ENCODE data around the gene SYVN1. TPM values are rescaled to one million over a fixed set of nuclear protein-coding genes. Genes with fewer than 3 reads are reported as not detected.

SYVN1 gene
- total and polyA plus RNA-seq, 11 donors, result 13.9 to 65.8 (median 28.2) TPM

DNA sequence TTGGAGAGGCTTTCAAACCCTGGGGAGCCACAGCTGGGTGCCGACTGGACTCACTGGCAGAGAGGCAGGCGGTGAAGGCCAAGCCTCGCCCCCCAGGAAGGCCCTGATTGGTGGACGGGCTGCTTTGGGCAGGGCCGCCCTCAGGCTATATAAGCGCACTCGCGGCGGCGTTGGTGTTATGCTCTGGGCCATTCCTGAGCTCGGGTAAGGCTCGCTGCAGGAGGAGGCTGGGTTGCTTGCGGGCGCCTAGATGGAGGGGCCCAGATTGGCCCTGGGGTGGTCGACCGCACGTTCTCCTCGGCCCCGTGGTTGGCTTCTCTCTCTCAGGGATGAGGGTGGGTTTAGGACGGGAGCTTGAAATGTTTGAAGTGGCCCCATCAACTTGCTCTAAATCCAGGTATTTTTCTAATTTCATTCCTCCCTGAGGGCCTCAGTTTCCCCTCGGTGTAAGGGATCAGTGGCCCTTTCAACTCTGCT, 35.8 kb upstream of the SYVN1 start, which contains the start of gene SPDYC:
SPDYC (plus strand) TSS at position 176 of the 477 bp plus-strand sequence. CDS start 1,125 bp downstream, outside the sequence.
- 91 to 97% (median 94%) methylated on average over 8 to 21 of the region's 21 CpGs for WGBS, 4 donors
- H3K4me3 ChIP-seq, result no peak within 1 kb of the TSS
- intact Hi-C loops (cut with DNase I), result loop anchor here in 1 of 10 donors (5.0 kb wide), 1 partner anchor 33 kb away; no protein-coding TSS in a partner anchor
- peak in 1 of 4 donors; percentile 31 for ATAC-seq
- no peaks in the 10 kb centered on the region for H3K27me3 ChIP-seq
- no peaks in the 10 kb centered on the region for H3K36me3 ChIP-seq
- no peak within 1 kb of the TSS for H3K27ac ChIP-seq
- TF ChIP-seq, protein P1, sequence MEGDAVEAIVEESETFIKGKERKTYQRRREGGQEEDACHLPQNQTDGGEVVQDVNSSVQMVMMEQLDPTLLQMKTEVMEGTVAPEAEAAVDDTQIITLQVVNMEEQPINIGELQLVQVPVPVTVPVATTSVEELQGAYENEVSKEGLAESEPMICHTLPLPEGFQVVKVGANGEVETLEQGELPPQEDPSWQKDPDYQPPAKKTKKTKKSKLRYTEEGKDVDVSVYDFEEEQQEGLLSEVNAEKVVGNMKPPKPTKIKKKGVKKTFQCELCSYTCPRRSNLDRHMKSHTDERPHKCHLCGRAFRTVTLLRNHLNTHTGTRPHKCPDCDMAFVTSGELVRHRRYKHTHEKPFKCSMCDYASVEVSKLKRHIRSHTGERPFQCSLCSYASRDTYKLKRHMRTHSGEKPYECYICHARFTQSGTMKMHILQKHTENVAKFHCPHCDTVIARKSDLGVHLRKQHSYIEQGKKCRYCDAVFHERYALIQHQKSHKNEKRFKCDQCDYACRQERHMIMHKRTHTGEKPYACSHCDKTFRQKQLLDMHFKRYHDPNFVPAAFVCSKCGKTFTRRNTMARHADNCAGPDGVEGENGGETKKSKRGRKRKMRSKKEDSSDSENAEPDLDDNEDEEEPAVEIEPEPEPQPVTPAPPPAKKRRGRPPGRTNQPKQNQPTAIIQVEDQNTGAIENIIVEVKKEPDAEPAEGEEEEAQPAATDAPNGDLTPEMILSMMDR (IDR thresholded peaks at IDR 0.05), result no peak
- no peak for TF ChIP-seq POLR2A (IDR thresholded peaks at IDR 0.05)
- no peaks in the 10 kb centered on the region for H3K9me3 ChIP-seq
- peaks cover 0 to 7% (median 0%) of the 10 kb centered on the region in 12 donors for H3K4me1 ChIP-seq
- DNase-seq, result no peak

DNA sequence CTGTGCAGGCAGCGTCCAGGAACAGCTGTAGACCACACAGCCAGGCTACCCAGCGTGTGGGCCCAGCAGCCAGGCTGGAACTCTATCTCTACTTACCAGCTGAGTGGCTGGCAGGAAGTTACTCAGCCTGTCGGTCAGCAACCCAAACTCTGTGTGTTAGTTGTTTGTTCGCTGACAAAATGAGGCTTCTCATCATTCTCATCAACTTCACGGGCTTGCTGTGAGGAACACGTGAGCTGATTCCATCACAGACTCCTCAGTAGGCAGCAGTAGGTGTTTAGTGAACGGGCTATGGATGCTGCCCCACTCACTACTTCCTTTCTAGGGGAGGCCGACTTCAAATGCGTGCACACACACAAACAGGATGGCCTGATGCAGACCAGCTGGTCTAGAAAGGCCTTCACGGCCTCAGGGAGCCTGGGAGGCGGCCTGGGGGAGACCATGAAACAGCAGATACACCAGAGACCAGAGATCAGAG, 34.9 kb upstream of the SYVN1 start:
- no peak for DNase-seq
- 69 to 73% (median 71%) methylated on average over 11 of the region's 11 CpGs for WGBS, 4 donors
- no peak overlapping the region for H3K4me3 ChIP-seq
- TF ChIP-seq POLR2A (IDR thresholded peaks at IDR 0.05), result no peak
- TF ChIP-seq, protein P1 (IDR thresholded peaks at IDR 0.05), result no peak
- no peak for ATAC-seq
- intact Hi-C loops (cut with DNase I), result no loop called here
- H3K36me3 ChIP-seq, result no peaks in the 10 kb centered on the region
- peaks cover 0 to 7% (median 0%) of the 10 kb centered on the region in 12 donors for H3K4me1 ChIP-seq
- H3K27me3 ChIP-seq, result no peaks in the 10 kb centered on the region
- no peak overlapping the region for H3K27ac ChIP-seq
- no peaks in the 10 kb centered on the region for H3K9me3 ChIP-seq

DNA sequence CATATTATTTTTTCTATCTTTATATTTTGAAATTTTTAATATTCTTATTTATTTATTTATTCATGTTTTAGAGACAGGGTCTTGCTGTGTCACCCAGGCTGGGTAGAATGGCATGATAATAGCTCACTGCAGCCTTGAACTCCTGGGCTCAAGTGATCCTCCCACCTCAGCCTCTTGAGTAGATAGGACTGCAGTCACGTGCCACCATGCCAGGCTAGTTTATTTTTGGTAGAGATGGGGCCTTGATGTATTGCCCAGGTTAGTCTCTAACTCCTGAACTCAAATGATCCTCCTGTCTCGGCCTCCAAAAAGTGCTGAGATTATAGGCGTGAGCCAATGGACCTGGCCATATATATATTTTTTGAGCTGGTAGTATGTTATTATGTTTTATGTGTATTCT, 33.3 kb upstream of the SYVN1 start:
- Histone ChIP-seq H3K36me3 (no peaks in the 10 kb centered on the region), H3K9me3 (no peaks in the 10 kb centered on the region), H3K4me3 (no peak overlapping the region), H3K4me1 (peaks cover 0 to 7% (median 0%) of the 10 kb centered on the region in 12 donors), H3K27ac (no peak overlapping the region), H3K27me3 (no peaks in the 10 kb centered on the region)
- intact Hi-C loops (cut with DNase I), result no loop called here
- ATAC-seq (no peak), DNase-seq (no peak)
- 85 to 91% (median 87%) methylated on average over 3 of the region's 3 CpGs for WGBS, 4 donors
- no peak for TF ChIP-seq POLR2A (IDR thresholded peaks at IDR 0.05)
- TF ChIP-seq, protein P1 (IDR thresholded peaks at IDR 0.05), result no peak

DNA sequence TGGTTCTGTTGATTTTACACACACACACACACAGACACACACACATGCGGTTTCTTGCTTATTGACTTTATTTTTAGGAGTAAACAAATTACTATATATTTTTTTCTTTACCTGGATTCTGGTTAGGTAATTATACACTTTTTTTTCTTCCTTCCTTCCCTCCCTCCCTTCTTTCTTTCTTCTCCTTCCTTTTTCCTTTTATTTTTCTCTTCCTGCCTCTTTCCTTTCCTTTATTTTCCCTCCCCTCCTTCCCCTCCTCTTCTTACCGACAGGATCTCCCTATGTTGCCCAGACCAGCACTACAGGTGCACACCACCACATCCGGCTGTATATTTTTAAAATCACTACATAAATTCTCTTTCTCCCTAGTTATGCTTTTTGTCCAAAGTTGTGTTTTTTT, 32.6 kb upstream of the SYVN1 start:
- H3K27me3 ChIP-seq, result no peaks in the 10 kb centered on the region
- no peak overlapping the region for H3K27ac ChIP-seq
- no peak for ATAC-seq
- no peaks in the 10 kb centered on the region for H3K9me3 ChIP-seq
- no peak for TF ChIP-seq POLR2A (IDR thresholded peaks at IDR 0.05)
- TF ChIP-seq, protein P1 (IDR thresholded peaks at IDR 0.05), result no peak
- 82 to 86% (median 83%) methylated on average over 3 of the region's 3 CpGs for WGBS, 4 donors
- no peak for DNase-seq
- peaks cover 0 to 7% (median 0%) of the 10 kb centered on the region in 12 donors for H3K4me1 ChIP-seq
- H3K4me3 ChIP-seq, result no peak overlapping the region
- no peaks in the 10 kb centered on the region for H3K36me3 ChIP-seq
- intact Hi-C loops (cut with DNase I), result no loop called here

Data from heart left ventricle (tissue), 16 donors.